H1 (cell line): ENCODE data around the gene PPFIBP2. TPM values are rescaled to one million over a fixed set of nuclear protein-coding genes. Genes with fewer than 3 reads are reported as not detected.

Experiments used
- CTCF ChIA-PET: fragments of 300-600 bp; sonication (Branson Sonifier 250); formaldehyde crosslinking; loops from one replicate; lab custom pipeline; 2021; ENCODE audit not compliant: partially characterized antibody; lab: Charles Lee
- POLR2A ChIA-PET: fragments of 300-600 bp; sonication (Branson Sonifier 250); formaldehyde crosslinking; loops from one replicate; lab custom pipeline; 2021; ENCODE audit warnings: inconsistent platforms; ENCODE audit not compliant: partially characterized antibody; lab: Charles Lee
- DNase-seq, 2 experiments: peaks; one replicate each; pipeline versions ENCODE4 v3.0.0 to v3.0.0-alpha.2; 2010 to 2022; ENCODE audit warnings: low spot score in 2 of 2, low read depth in 1 of 2, mixed read lengths in 1 of 2
- FAIRE-seq: peaks from 2 replicates; lab custom pipeline; 2011; peaks lifted over from hg19 to GRCh38; lab: Jason Lieb, UNC
- H2AFZ ChIP-seq: 2 replicates; pipeline ENCODE4 v1.8.1; 2012; ENCODE audit warnings: low read length, inconsistent platforms
- H2AK5ac ChIP-seq: 2 replicates; pipeline ENCODE4 v1.6.1; 2013; ENCODE audit warnings: low read depth, low read length
- H2BK120ac ChIP-seq: replicated peaks from 2 replicates; pipeline ENCODE3; 2013; ENCODE audit warnings: low read depth, low read length, inconsistent platforms
- H2BK12ac ChIP-seq: 2 replicates; pipeline ENCODE4 v1.6.1; 2013; ENCODE audit warnings: low read depth, low read length
- H2BK15ac ChIP-seq: 2 replicates; pipeline ENCODE4 v1.6.1; 2013; ENCODE audit warnings: low read length
- H2BK20ac ChIP-seq: 2 replicates; pipeline ENCODE4 v1.6.1; 2013; ENCODE audit warnings: low read length
- H2BK5ac ChIP-seq: 2 replicates; pipeline ENCODE4 v1.6.1; 2013; ENCODE audit warnings: low read depth, low read length
- H3K14ac ChIP-seq: 2 replicates; pipeline ENCODE4 v1.6.1; 2013; ENCODE audit warnings: inconsistent platforms; ENCODE audit not compliant: insufficient read length
- H3K18ac ChIP-seq: 2 replicates; pipeline ENCODE4 v1.6.1; 2013; ENCODE audit warnings: low read length; ENCODE audit errors: extremely low read depth
- H3K23ac ChIP-seq: 2 replicates; pipeline ENCODE4 v1.6.1; 2013; ENCODE audit warnings: inconsistent platforms; ENCODE audit not compliant: insufficient read length
- H3K23me2 ChIP-seq: 2 replicates; pipeline ENCODE4 v1.6.1; 2013; ENCODE audit warnings: low read depth, low read length
- H3K27ac ChIP-seq: 2 replicates; pipeline ENCODE4 v1.6.1; 2011; ENCODE audit warnings: low read depth, low read length, inconsistent platforms
- H3K27me3 ChIP-seq, 4 experiments: replicated peaks in 1 of 4; 1 replicate in 1 of 4; 2 replicates in 3 of 4; pipeline versions ENCODE4 v1.6.1 to v1.8.1; 2011 to 2013; ENCODE audit warnings: low read length in 3 of 4, mild to moderate bottlenecking in 3 of 4, inconsistent platforms in 2 of 4, mixed read lengths in 2 of 4, moderate library complexity in 1 of 4; ENCODE audit not compliant: control insufficient read depth in 3 of 4, insufficient read depth in 3 of 4; ENCODE audit errors: extremely low read depth in 1 of 4
- H3K36me3 ChIP-seq, 4 experiments: 2 replicates each; pipeline versions ENCODE4 v1.6.1 to v1.8.1; 2011 to 2013; ENCODE audit warnings: mild to moderate bottlenecking in 4 of 4, low read length in 3 of 4, moderate library complexity in 2 of 4, control low read depth in 1 of 4, inconsistent platforms in 1 of 4; ENCODE audit not compliant: insufficient read depth in 4 of 4, control insufficient read depth in 2 of 4
- H3K4ac ChIP-seq: replicated peaks from 2 replicates; pipeline ENCODE3; 2013; ENCODE audit warnings: low read length, low read depth, mixed read lengths, inconsistent platforms; ENCODE audit not compliant: insufficient read length
- H3K4me1 ChIP-seq, 4 experiments: replicated peaks in 1 of 4; 1 replicate in 1 of 4; 2 replicates in 3 of 4; pipeline versions ENCODE4 v1.6.1 to v1.8.1; 2011 to 2013; ENCODE audit warnings: low read length in 3 of 4, inconsistent platforms in 2 of 4, mixed read lengths in 1 of 4; ENCODE audit not compliant: insufficient read depth in 4 of 4, control insufficient read depth in 3 of 4
- H3K4me2 ChIP-seq, 2 experiments: 2 replicates each; pipeline versions ENCODE4 v1.6.1 to v1.8.1; 2011 to 2013; ENCODE audit warnings: low read depth in 2 of 2, low read length in 2 of 2, control low read depth in 1 of 2, inconsistent platforms in 1 of 2, mild to moderate bottlenecking in 1 of 2; ENCODE audit not compliant: insufficient read depth in 1 of 2
- H3K4me3 ChIP-seq, 4 experiments: fragments of 200-600, 300-600 bp in 1 of 4; sonication (generic), shearing (Covaris generic), sonication (Bioruptor Twin) in 1 of 4; 2 replicates each; pipeline versions ENCODE4 v1.5.1 to v1.8.1; 2011 to 2016; ENCODE audit warnings: low read length in 4 of 4, low read depth in 3 of 4, control low read depth in 2 of 4, inconsistent platforms in 2 of 4, mild to moderate bottlenecking in 2 of 4, mixed read lengths in 1 of 4, moderate library complexity in 1 of 4; ENCODE audit not compliant: insufficient read depth in 2 of 4; ENCODE audit errors: extremely low read depth in 1 of 4
- H3K56ac ChIP-seq: replicated peaks from 2 replicates; pipeline ENCODE3; 2013; ENCODE audit warnings: low read depth, mild to moderate bottlenecking, mixed read lengths, low read length, inconsistent platforms; ENCODE audit not compliant: insufficient read length
- H3K79me1 ChIP-seq: 2 replicates; pipeline ENCODE4 v1.6.1; 2013; ENCODE audit warnings: low read depth, low read length, control low read depth
- H3K79me2 ChIP-seq, 2 experiments: 2 replicates each; pipeline versions ENCODE4 v1.6.1 to v1.8.1; 2012 to 2013; ENCODE audit warnings: low read length in 2 of 2, mild to moderate bottlenecking in 2 of 2, inconsistent platforms in 1 of 2; ENCODE audit not compliant: insufficient read depth in 2 of 2, control insufficient read depth in 1 of 2
- H3K9ac ChIP-seq, 4 experiments: replicated peaks in 1 of 4; 1 replicate in 1 of 4; 2 replicates in 3 of 4; pipeline versions ENCODE4 v1.6.1 to v1.8.1; 2011 to 2013; ENCODE audit warnings: low read depth in 3 of 4, low read length in 3 of 4, control low read depth in 2 of 4, mild to moderate bottlenecking in 2 of 4, moderate library complexity in 2 of 4, inconsistent platforms in 1 of 4; ENCODE audit errors: extremely low read depth in 1 of 4
- H3K9me3 ChIP-seq, 2 experiments: 2 replicates each; pipeline versions ENCODE4 v1.6.1 to v1.8.1; 2012 to 2013; ENCODE audit warnings: mild to moderate bottlenecking in 2 of 2, moderate library complexity in 2 of 2, control low read depth in 1 of 2, inconsistent platforms in 1 of 2, low read depth in 1 of 2, low read length in 1 of 2, mixed read lengths in 1 of 2; ENCODE audit not compliant: insufficient read depth in 2 of 2
- H4K20me1 ChIP-seq, 2 experiments: replicated peaks in 1 of 2; 2 replicates each; pipeline versions ENCODE3 to v1.8.1; 2011 to 2013; ENCODE audit warnings: inconsistent platforms in 2 of 2, low read length in 2 of 2, mild to moderate bottlenecking in 1 of 2; ENCODE audit not compliant: insufficient read depth in 2 of 2, control insufficient read depth in 1 of 2
- H4K5ac ChIP-seq: 2 replicates; pipeline ENCODE4 v1.6.1; 2013; ENCODE audit warnings: low read length, low read depth, mixed read lengths, inconsistent platforms; ENCODE audit not compliant: insufficient read length
- H4K8ac ChIP-seq: 2 replicates; pipeline ENCODE4 v1.8.0; 2013; ENCODE audit warnings: mild to moderate bottlenecking, moderate library complexity, low read length, inconsistent platforms; ENCODE audit not compliant: insufficient read depth; ENCODE audit errors: extremely low read depth
- H4K91ac ChIP-seq: replicated peaks from 2 replicates; pipeline ENCODE3; 2013; ENCODE audit warnings: low read length, mixed read lengths, inconsistent platforms; ENCODE audit not compliant: insufficient read length
- CBX8 ChIP-seq: fragments of 300-800, 300-1000 bp; sonication (generic); IDR thresholded peaks from 2 replicates; pipeline ENCODE4 v1.7.1; 2016; ENCODE audit warnings: low read depth, low read length, borderline replicate concordance
- CHD2 ChIP-seq: IDR thresholded peaks from 2 replicates; pipeline ENCODE4 v1.6.1; 2012; ENCODE audit warnings: low read length, improper control_type of control experiment
- KDM1A ChIP-seq: fragments of 200-600, 300-600 bp; sonication (generic); IDR thresholded peaks from 2 replicates; pipeline ENCODE4 v1.7.1; 2016; ENCODE audit warnings: mild to moderate bottlenecking, low read length, borderline replicate concordance
- PHF8 ChIP-seq: fragments of 200-600 bp; sonication (generic); conservative IDR thresholded peaks from 2 replicates; pipeline ENCODE4 v1.7.1; 2012; ENCODE audit warnings: low read depth, mild to moderate bottlenecking, inconsistent platforms, low read length, moderate library complexity
- POLR2AphosphoS5 ChIP-seq: IDR thresholded peaks from 2 replicates; pipeline ENCODE4 v1.6.1; 2011; ENCODE audit warnings: low read depth, low read length
- RAD21 ChIP-seq, 2 experiments: IDR thresholded peaks in 1 of 2; conservative IDR thresholded peaks in 1 of 2; 2 replicates each; pipeline ENCODE4 v1.6.1; 2011; ENCODE audit warnings: low read depth in 2 of 2, low read length in 2 of 2, improper control_type of control experiment in 1 of 2, inconsistent platforms in 1 of 2, mild to moderate bottlenecking in 1 of 2, moderate library complexity in 1 of 2
- RXRA ChIP-seq: IDR thresholded peaks from 2 replicates; pipeline ENCODE4 v1.6.1; 2011; ENCODE audit warnings: low read depth, mild to moderate bottlenecking, low read length, moderate library complexity; ENCODE audit not compliant: insufficient read depth
- WGBS, 2 experiments: shearing (Covaris generic) in 1 of 2; methylation state at CpG; one replicate each; pipeline versions ENCODE4 v1.1.6 to v1.1.7; 2013 to 2015; ENCODE audit warnings: low lambda C conversion rate in 2 of 2, mixed read lengths in 2 of 2, inconsistent platforms in 1 of 2, low coverage in 1 of 2, missing lambda C conversion rate in 1 of 2; ENCODE audit not compliant: insufficient replicate concordance in 2 of 2, insufficient coverage in 1 of 2, insufficient read length in 1 of 2; ENCODE audit errors: extremely low coverage in 1 of 2, missing lambda C conversion rate in 1 of 2; 5-methylcytosine and 5-hydroxymethylcytosine counted together
- polyA plus RNA-seq, 7 experiments: library from polyadenylated mRNA; depleted of rRNA in 3 of 7; stranded (reverse) in 5 of 7; unstranded in 2 of 7; fragments of >200 nt in 5 of 7; fragments of 200-250 nt in 2 of 7; gene quantifications; 1 replicate in 5 of 7; 2 replicates in 1 of 7; 4 replicates in 1 of 7; pipeline versions ENCODE4 v1.2.1 to v1.2.3, GENCODE V29; 2011 to 2013; ENCODE audit warnings: missing spikeins in 2 of 7, mixed read lengths in 2 of 7
- total RNA-seq: library from RNA; stranded (reverse); fragmentation: NEBNext Ultra II Directional; extraction: Animal tissue kit (Norgen Biotek cat#: 25700); gene quantifications from 2 replicates; pipeline ENCODE4 v1.2.1, GENCODE V29; 2021
- TF ChIP-seq, protein P1 (sequence below): IDR thresholded peaks from 2 replicates; pipeline ENCODE4 v1.6.1; 2011; ENCODE audit warnings: low read depth, mild to moderate bottlenecking, low read length; ENCODE audit not compliant: insufficient read depth
- TF ChIP-seq, protein P2 (sequence below): IDR thresholded peaks from 2 replicates; pipeline ENCODE4 v1.6.1; 2012; ENCODE audit warnings: low read length, inconsistent platforms
- TF ChIP-seq, protein P3 (sequence below): IDR thresholded peaks from 2 replicates; pipeline ENCODE4 v1.6.1; 2012; ENCODE audit warnings: inconsistent platforms

The PPFIBP2 gene
- total and polyA plus RNA-seq, 2 of the 8 experiments (the other 6 are each of a cell fraction or from before 2014, with no cell fraction given) = 5.5 to 9.8 TPM

DNA sequence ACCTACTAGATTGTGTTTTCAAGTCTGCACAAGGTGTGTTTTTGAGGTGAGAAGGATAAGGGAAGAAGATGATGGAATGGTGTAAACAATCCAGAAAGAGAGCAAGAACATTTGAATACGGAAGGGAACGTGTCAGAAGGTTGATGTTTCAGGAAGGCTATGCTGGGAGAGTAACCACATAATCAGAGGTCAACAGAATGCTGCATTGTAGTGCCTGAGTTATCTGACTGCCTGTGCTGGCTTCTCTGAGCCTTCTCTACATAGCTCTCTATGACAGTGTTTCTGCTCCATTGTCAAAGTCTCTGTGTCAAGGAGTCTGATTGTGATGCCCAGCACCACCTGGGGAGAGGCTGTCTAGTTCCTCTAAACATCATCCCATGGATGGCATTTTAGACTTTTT is 85.4 kb downstream of the PPFIBP2 start:
- no peak overlapping the region for H3K23ac ChIP-seq
- no peaks in the 10 kb centered on the region for H3K79me1 ChIP-seq
- H2BK12ac ChIP-seq = no peak overlapping the region
- ChIA-PET CTCF (interaction anchor here (0.8 to 4.2 kb wide), 4 partner anchors 26 to 58 kb away, joined by 3 to 22 read pairs (median 6); no protein-coding TSS in a partner anchor), POLR2A (no interaction called here)
- H3K4me2 ChIP-seq = no peak overlapping the region
- H2BK5ac ChIP-seq = no peak overlapping the region
- no peaks in the 10 kb centered on the region for H4K20me1 ChIP-seq
- H3K27ac ChIP-seq = no peak overlapping the region
- no peak overlapping the region for H3K4me3 ChIP-seq
- peaks cover under 1% of the 10 kb centered on the region; the same call in 1 of the 2 replicates for H3K23me2 ChIP-seq
- H4K91ac ChIP-seq = no peak overlapping the region
- H3K36me3 ChIP-seq = no peaks in the 10 kb centered on the region
- WGBS, 2 experiments = 95% methylated on average over 2 of the region's 2 CpGs; no CpG with 5 or more reads in 1 of the 2 experiments
- H3K14ac ChIP-seq = no peak overlapping the region
- H2BK15ac ChIP-seq = no peak overlapping the region
- no peak overlapping the region for H3K18ac ChIP-seq
- no peak overlapping the region for H3K56ac ChIP-seq
- H3K79me2 ChIP-seq = no peaks in the 10 kb centered on the region
- H4K5ac ChIP-seq = no peak overlapping the region
- no peak overlapping the region for H2AK5ac ChIP-seq
- no peak overlapping the region for H2AFZ ChIP-seq
- no peaks in the 10 kb centered on the region for H3K27me3 ChIP-seq
- H3K4ac ChIP-seq = no peak overlapping the region
- H4K8ac ChIP-seq = no peak overlapping the region
- DNase-seq (no peak), FAIRE-seq (no peak)
- H3K9ac ChIP-seq = no peak overlapping the region
- peaks cover 0 to 9% (median 8%) of the 10 kb centered on the region in 4 experiments; a peak in 3 of 7 replicates for H3K4me1 ChIP-seq
- H3K9me3 ChIP-seq = no peaks in the 10 kb centered on the region
- no peak overlapping the region; the same call in 1 of the 2 replicates for H2BK20ac ChIP-seq
- no peak overlapping the region for H2BK120ac ChIP-seq
- TF ChIP-seq, protein P1, sequence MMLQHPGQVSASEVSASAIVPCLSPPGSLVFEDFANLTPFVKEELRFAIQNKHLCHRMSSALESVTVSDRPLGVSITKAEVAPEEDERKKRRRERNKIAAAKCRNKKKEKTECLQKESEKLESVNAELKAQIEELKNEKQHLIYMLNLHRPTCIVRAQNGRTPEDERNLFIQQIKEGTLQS = no peak
- TF ChIP-seq, protein P2, sequence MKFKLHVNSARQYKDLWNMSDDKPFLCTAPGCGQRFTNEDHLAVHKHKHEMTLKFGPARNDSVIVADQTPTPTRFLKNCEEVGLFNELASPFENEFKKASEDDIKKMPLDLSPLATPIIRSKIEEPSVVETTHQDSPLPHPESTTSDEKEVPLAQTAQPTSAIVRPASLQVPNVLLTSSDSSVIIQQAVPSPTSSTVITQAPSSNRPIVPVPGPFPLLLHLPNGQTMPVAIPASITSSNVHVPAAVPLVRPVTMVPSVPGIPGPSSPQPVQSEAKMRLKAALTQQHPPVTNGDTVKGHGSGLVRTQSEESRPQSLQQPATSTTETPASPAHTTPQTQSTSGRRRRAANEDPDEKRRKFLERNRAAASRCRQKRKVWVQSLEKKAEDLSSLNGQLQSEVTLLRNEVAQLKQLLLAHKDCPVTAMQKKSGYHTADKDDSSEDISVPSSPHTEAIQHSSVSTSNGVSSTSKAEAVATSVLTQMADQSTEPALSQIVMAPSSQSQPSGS = no peak
- no peak for TF ChIP-seq CHD2
- TF ChIP-seq POLR2AphosphoS5 = no peak
- TF ChIP-seq CBX8 = no peak
- no peak for TF ChIP-seq RAD21 (IDR thresholded peaks at IDR 0.05 in 1 of 2, conservative IDR thresholded peaks at IDR 0.05 in 1 of 2; ENCODE audit: low read depth in 2 of 2, low read length in 2 of 2)
- TF ChIP-seq, protein P3, sequence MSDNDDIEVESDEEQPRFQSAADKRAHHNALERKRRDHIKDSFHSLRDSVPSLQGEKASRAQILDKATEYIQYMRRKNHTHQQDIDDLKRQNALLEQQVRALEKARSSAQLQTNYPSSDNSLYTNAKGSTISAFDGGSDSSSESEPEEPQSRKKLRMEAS = no peak
- TF ChIP-seq RXRA = no peak
- no peak for TF ChIP-seq KDM1A
- no peak for TF ChIP-seq PHF8
